K562 (cell line): ENCODE measurements around the gene RITA1. TPM values are rescaled to one million over a fixed set of nuclear protein-coding genes. Genes with fewer than 3 reads are reported as not detected.

Source experiments
- CXXC5 ChIP-seq: fragments of 250-450 bp; sonication (Bioruptor Pico); IDR thresholded peaks from 2 replicates; pipeline ENCODE4 v1.8.0; 2022; ENCODE audit warnings: inconsistent platforms, mild to moderate bottlenecking, moderate library complexity
- FOXM1 ChIP-seq, 2 experiments: fragments of 450-650 bp in 1 of 2; sonication (generic) in 1 of 2; formaldehyde crosslinking in 1 of 2; IDR thresholded peaks; 2 replicates each; pipeline versions ENCODE4 v1.6.1 to v1.9.0; 2017 to 2022; ENCODE audit warnings: low read depth in 2 of 2, mild to moderate bottlenecking in 2 of 2, missing genetic modification reagents in 1 of 2, moderate library complexity in 1 of 2
- HDAC2 ChIP-seq: fragments of 450-650 bp; IDR thresholded peaks from 2 replicates; pipeline ENCODE4 v1.6.1; 2016; ENCODE audit warnings: mild to moderate bottlenecking
- HMGN3 ChIP-seq: IDR thresholded peaks from 2 replicates; pipeline ENCODE4 v1.6.1; 2011; ENCODE audit warnings: borderline replicate concordance, low read depth, mild to moderate bottlenecking, mixed read lengths, low read length; ENCODE audit not compliant: insufficient read length; ENCODE audit errors: extremely low read depth
- RBFOX2 ChIP-seq: fragments of 200-400 bp; formaldehyde crosslinking; IDR thresholded peaks from 2 replicates; pipeline ENCODE4 v1.6.1; 2017; ENCODE audit warnings: low read depth, mild to moderate bottlenecking, low read length, moderate library complexity
- SREBF1 ChIP-seq: fragments of 150-350 bp; IDR thresholded peaks from 2 replicates; pipeline ENCODE4 v1.6.1; 2014; ENCODE audit warnings: antibody characterized with exemption, low read depth, low read length, borderline replicate concordance
- ZBTB40 ChIP-seq, 2 experiments: fragments of 450-650 bp in 1 of 2; sonication (generic) in 1 of 2; formaldehyde crosslinking in 1 of 2; IDR thresholded peaks; 2 replicates each; pipeline versions ENCODE4 v1.7.1 to v1.9.0; 2016 to 2022; ENCODE audit warnings: inconsistent platforms in 1 of 2, mild to moderate bottlenecking in 1 of 2, missing genetic modification reagents in 1 of 2
- polyA plus RNA-seq, 8 experiments: library from polyadenylated mRNA; depleted of rRNA in 4 of 8; stranded (reverse) in 5 of 8; unstranded in 3 of 8; fragments of >200 nt; fragmentation: Nextera tagmentation in 2 of 8; fragmentation: Illumina TruSeq in 1 of 8; extraction: Ambion mirVana in 2 of 8; extraction: Trizol in 1 of 8; gene quantifications; 2 replicates each; pipeline versions ENCODE4 v1.2.1 to v1.2.3, GENCODE V29; 2011 to 2014; ENCODE audit warnings: inconsistent platforms in 1 of 8, missing spikeins in 1 of 8
- total RNA-seq, 7 experiments: library from RNA; depleted of rRNA in 6 of 7; stranded (reverse); fragments of >200 nt in 6 of 7; fragmentation: Illumina TruSeq in 2 of 7; extraction: Trizol in 2 of 7; gene quantifications; 2 replicates each; pipeline versions ENCODE4 v1.2.1 to v1.2.3, GENCODE V29; 2011 to 2021; ENCODE audit warnings: low replicate concordance in 1 of 7
- TF ChIP-seq, protein P1 (sequence below): sonication (generic); formaldehyde crosslinking; IDR thresholded peaks from 2 replicates; pipeline ENCODE4 v1.8.0; 2023; ENCODE audit warnings: missing genetic modification reagents, mild to moderate bottlenecking, borderline replicate concordance

The RITA1 gene
- total and polyA plus RNA-seq, 9 of the 15 experiments (the other 6 are each of a cell fraction or from before 2014, with no cell fraction given): 2.8 to 40.4 (median 18.0) TPM

GRCh38 chr12:113152835-113153814, 32.4 kb upstream of the RITA1 start (continued):
- TF ChIP-seq, protein P1, sequence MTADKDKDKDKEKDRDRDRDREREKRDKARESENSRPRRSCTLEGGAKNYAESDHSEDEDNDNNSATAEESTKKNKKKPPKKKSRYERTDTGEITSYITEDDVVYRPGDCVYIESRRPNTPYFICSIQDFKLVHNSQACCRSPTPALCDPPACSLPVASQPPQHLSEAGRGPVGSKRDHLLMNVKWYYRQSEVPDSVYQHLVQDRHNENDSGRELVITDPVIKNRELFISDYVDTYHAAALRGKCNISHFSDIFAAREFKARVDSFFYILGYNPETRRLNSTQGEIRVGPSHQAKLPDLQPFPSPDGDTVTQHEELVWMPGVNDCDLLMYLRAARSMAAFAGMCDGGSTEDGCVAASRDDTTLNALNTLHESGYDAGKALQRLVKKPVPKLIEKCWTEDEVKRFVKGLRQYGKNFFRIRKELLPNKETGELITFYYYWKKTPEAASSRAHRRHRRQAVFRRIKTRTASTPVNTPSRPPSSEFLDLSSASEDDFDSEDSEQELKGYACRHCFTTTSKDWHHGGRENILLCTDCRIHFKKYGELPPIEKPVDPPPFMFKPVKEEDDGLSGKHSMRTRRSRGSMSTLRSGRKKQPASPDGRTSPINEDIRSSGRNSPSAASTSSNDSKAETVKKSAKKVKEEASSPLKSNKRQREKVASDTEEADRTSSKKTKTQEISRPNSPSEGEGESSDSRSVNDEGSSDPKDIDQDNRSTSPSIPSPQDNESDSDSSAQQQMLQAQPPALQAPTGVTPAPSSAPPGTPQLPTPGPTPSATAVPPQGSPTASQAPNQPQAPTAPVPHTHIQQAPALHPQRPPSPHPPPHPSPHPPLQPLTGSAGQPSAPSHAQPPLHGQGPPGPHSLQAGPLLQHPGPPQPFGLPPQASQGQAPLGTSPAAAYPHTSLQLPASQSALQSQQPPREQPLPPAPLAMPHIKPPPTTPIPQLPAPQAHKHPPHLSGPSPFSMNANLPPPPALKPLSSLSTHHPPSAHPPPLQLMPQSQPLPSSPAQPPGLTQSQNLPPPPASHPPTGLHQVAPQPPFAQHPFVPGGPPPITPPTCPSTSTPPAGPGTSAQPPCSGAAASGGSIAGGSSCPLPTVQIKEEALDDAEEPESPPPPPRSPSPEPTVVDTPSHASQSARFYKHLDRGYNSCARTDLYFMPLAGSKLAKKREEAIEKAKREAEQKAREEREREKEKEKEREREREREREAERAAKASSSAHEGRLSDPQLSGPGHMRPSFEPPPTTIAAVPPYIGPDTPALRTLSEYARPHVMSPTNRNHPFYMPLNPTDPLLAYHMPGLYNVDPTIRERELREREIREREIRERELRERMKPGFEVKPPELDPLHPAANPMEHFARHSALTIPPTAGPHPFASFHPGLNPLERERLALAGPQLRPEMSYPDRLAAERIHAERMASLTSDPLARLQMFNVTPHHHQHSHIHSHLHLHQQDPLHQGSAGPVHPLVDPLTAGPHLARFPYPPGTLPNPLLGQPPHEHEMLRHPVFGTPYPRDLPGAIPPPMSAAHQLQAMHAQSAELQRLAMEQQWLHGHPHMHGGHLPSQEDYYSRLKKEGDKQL (CRISPR knock-in tag): peak; percentile 98; the same call in 1 of the 2 replicates
- no peak for TF ChIP-seq FOXM1 (IDR thresholded peaks at IDR 0.05; ENCODE audit: low read depth)
- TF ChIP-seq FOXM1 (CRISPR knock-in tag; IDR thresholded peaks at IDR 0.05; ENCODE audit: low read depth): peak; percentile 65; the same call in 1 of the 2 replicates
- TF ChIP-seq HMGN3: peak; percentile 57
- peak; percentile 67 for TF ChIP-seq CXXC5
- peak; percentile 52 for TF ChIP-seq RBFOX2
- TF ChIP-seq ZBTB40 (IDR thresholded peaks at IDR 0.05): no peak
- TF ChIP-seq ZBTB40 (CRISPR knock-in tag; IDR thresholded peaks at IDR 0.05): peak; percentile 24; the same call in 1 of the 2 replicates
- 0 out of 2 replicates have a peak, but pooled peaks have one; percentile 39 for TF ChIP-seq HDAC2
- TF ChIP-seq SREBF1: no peak
